Heart right ventricle (tissue), 16 donors: Measurements from ENCODE around the gene CDRT4. TPM values are rescaled to one million over a fixed set of nuclear protein-coding genes. Genes with fewer than 3 reads are reported as not detected.

Experiments used
- ATAC-seq, 8 donors: fragments of 200-7000 bp; cut with Tn5 transposase; one replicate each; pipeline ENCODE4 v1.9.1; 2020; ENCODE audit warnings: mild to moderate bottlenecking in 8 of 8, moderate library complexity in 8 of 8, moderate number of reproducible peaks in 1 of 8
- DNase-seq, 2 donors: peaks; one replicate each; pipeline ENCODE4 v3.0.0-alpha.2; 2020
- H3K27ac ChIP-seq, 10 donors: fragments of 200-600 bp; sonication (generic) in 2 of 10; one replicate each; pipeline versions ENCODE4 v1.5.0 to v1.8.0; 2020 to 2022; ENCODE audit warnings: mild to moderate bottlenecking in 3 of 10
- H3K27me3 ChIP-seq, 7 donors: fragments of 200-600 bp; one replicate each; pipeline ENCODE4 v1.8.0; 2021 to 2022; ENCODE audit warnings: mild to moderate bottlenecking in 2 of 7
- H3K36me3 ChIP-seq, 9 donors: fragments of 200-600 bp; sonication (generic) in 1 of 9; one replicate each; pipeline versions ENCODE4 v1.5.0 to v1.8.0; 2020 to 2022; ENCODE audit warnings: mild to moderate bottlenecking in 2 of 9
- H3K4me1 ChIP-seq, 9 donors: fragments of 200-600 bp; sonication (generic) in 1 of 9; one replicate each; pipeline versions ENCODE4 v1.5.0 to v1.8.0; 2020 to 2022; ENCODE audit warnings: mild to moderate bottlenecking in 4 of 9
- H3K4me3 ChIP-seq, 10 donors: fragments of 200-600 bp; sonication (generic) in 2 of 10; one replicate each; pipeline versions ENCODE4 v1.5.0 to v1.8.0; 2020 to 2022; ENCODE audit warnings: mild to moderate bottlenecking in 7 of 10, moderate library complexity in 2 of 10
- H3K9me3 ChIP-seq, 11 donors: fragments of 200-600 bp in 10 of 11; sonication (generic) in 2 of 11; one replicate each; pipeline versions ENCODE4 v1.5.0 to v1.8.0; 2013 to 2022; ENCODE audit warnings: mild to moderate bottlenecking in 2 of 11, control low read depth in 1 of 11, moderate library complexity in 1 of 11
- WGBS, 2 donors: extraction: QIAGEN DNeasy Blood & Tissue Kit; methylation state at CpG; one replicate each; pipeline ENCODE4 v1.1.7; 2013; ENCODE audit warnings: inconsistent platforms in 1 of 2; 5-methylcytosine and 5-hydroxymethylcytosine counted together
- intact Hi-C, 10 donors: fragments of 100-400 bp; cut with DNase I; formaldehyde crosslinking; loops; one replicate each; pipeline versions ENCODE4 v1.11.1 to v1.14.2; 2022
- polyA plus RNA-seq, 2 donors: library from polyadenylated mRNA; stranded (reverse); fragments of 200-250 nt; gene quantifications; one replicate each; pipeline ENCODE4 v1.2.3, GENCODE V29; 2013
- total RNA-seq, 10 donors: library from RNA; stranded (reverse); fragmentation: NEBNext Ultra II Directional in 3 of 10; extraction: Animal tissue kit (Norgen Biotek cat#: 25700) in 3 of 10; gene quantifications; one replicate each; pipeline versions ENCODE4 v1.2.1 to v1.2.4, GENCODE V29; 2021 to 2023
- TF ChIP-seq, protein P1 (sequence below), 9 donors: fragments of 200-600 bp; sonication (generic) in 2 of 9; IDR thresholded peaks; one replicate each; pipeline versions ENCODE4 v1.5.0 to v1.8.0; 2021 to 2022; ENCODE audit warnings: antibody characterized with exemption in 9 of 9, mild to moderate bottlenecking in 5 of 9, moderate library complexity in 1 of 9
- donor health status: Arrhythmogenic right ventricular cardiomyopathy.
- donor health status: ischemic (EF 13 %, LVEDD 7.1; RV severe dilation, severe dysfunction).
- donor health status: healthy with polysubstance abuse.
- donor health status: DM: no; HTN: yes; CAD: no.
- donor health status: DM: no; HTN: no; CAD: no.
- donor health status: ischemic (EF 25% LVEDD 6.9; RV normal size, moderate dysfunction).
- donor health status: ischemic (EF 25% LVEDD 5.7; RV mildly dilated, moderate dysfunction).
- donor health status: healthy.
- donor health status: DM: yes; HTN: yes; CAD: no.
- donor health status: Ischemic cardiomyopathy.
- donor health status: ischemic (EF 35%, LVEDD 5.7; RV mildly dilated, moderate dysfunction).
- donor health status: nonischemic (EF 11% LVEDD 7.7; RV severe dilation, severe dysfunction).
- donor health status: DM: yes; HTN: yes; CAD: no.
- donor health status: PGD.
- donor health status: ischemic (EF 29% LVEDD 5.4; RV normal size, mild dysfunction).
- donor health status: nonischemic (EF 23%, LVEDD 6.1; RV moderate dilation, normal function).

Gene CDRT4
- total and polyA plus RNA-seq, 12 donors, result 0.45 to 4.2 (median 0.92) TPM; not detected in 2

DNA sequence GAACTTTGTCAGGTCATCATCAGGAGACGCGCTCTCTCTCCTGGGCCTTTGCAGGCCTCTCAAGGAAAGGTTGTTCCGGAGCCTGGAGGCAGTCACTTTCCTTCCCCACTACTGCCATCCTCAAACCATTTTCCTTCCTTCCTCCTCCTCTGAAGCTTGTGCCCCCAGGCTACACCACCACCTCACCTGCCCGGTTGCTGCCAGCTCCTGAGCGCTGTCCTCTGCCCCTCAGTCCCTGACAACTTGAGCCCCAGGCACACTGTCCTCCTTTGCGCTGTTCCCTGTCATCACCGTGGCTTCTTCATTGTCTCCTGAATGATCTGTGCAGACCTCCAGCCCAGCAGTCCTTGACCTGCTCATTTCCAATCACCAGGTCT is 18.9 kb downstream of the CDRT4 start:
- H3K27me3 ChIP-seq, result no peaks in the 10 kb centered on the region
- H3K4me1 ChIP-seq, result peaks cover 0 to 44% (median 39%) of the 10 kb centered on the region in 9 donors
- peaks cover 0 to 5% (median 0%) of the 10 kb centered on the region in 9 donors for H3K36me3 ChIP-seq
- intact Hi-C loops, result no loop called here
- H3K27ac ChIP-seq, result peak overlapping the region; percentile 52 to 85 (median 80)
- H3K9me3 ChIP-seq, result no peaks in the 10 kb centered on the region
- WGBS, 2 donors, result 81 to 83% methylated on average over 7 of the region's 7 CpGs
- TF ChIP-seq, protein P1, sequence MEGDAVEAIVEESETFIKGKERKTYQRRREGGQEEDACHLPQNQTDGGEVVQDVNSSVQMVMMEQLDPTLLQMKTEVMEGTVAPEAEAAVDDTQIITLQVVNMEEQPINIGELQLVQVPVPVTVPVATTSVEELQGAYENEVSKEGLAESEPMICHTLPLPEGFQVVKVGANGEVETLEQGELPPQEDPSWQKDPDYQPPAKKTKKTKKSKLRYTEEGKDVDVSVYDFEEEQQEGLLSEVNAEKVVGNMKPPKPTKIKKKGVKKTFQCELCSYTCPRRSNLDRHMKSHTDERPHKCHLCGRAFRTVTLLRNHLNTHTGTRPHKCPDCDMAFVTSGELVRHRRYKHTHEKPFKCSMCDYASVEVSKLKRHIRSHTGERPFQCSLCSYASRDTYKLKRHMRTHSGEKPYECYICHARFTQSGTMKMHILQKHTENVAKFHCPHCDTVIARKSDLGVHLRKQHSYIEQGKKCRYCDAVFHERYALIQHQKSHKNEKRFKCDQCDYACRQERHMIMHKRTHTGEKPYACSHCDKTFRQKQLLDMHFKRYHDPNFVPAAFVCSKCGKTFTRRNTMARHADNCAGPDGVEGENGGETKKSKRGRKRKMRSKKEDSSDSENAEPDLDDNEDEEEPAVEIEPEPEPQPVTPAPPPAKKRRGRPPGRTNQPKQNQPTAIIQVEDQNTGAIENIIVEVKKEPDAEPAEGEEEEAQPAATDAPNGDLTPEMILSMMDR (IDR thresholded peaks at IDR 0.05), result no peak
- peak in 6 of 8 donors; percentile 6 to 39 (median 22) for ATAC-seq
- no peak for DNase-seq
- H3K4me3 ChIP-seq, result no peak overlapping the region

- Histone ChIP-seq H3K27me3 (no peaks in the 10 kb centered on the region), H3K4me3 (no peak overlapping the region), H3K27ac (peak overlapping the region; percentile 52 to 85 (median 80)), H3K4me1 (peaks cover 0 to 44% (median 35%) of the 10 kb centered on the region in 9 donors), H3K9me3 (no peaks in the 10 kb centered on the region), H3K36me3 (peaks cover 0 to 5% (median 0%) of the 10 kb centered on the region in 9 donors)
- TF ChIP-seq, protein P1 (IDR thresholded peaks at IDR 0.05), result no peak
- 43 to 54% methylated on average over 6 of the region's 6 CpGs for whole genome bisulfite sequencing, 2 donors
- intact Hi-C loops, result no loop called here
- DNase-seq, result no peak
- peak; percentile 29 to 86 (median 76) for ATAC-seq
Measured at GRCh38 chr17:15447928-15448579, 19.4 kb downstream of the CDRT4 start.

DNA sequence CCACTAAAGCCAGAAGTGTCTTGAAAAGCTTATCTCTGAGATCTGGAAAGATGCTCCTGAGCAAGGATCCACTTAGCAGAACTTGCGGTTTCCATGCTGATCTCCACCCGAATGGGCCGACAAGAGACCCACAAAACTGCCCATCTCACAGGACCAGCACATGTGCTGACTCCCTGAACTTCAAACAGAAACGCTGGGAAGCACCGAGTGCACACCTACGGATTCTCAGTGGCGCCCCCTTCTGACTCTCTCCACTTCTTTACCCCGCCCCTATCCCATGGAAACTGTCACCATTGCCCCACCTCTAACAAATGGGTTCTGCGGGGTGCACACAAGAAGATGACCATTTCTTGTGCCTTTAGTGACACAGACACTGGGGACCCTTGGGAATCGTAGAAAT is 21.4 kb downstream of the CDRT4 start:
- intact Hi-C loops, result no loop called here
- WGBS, 2 donors, result 80 to 83% methylated on average over 10 of the region's 10 CpGs
- peaks cover 0 to 46% (median 27%) of the 10 kb centered on the region in 9 donors for H3K4me1 ChIP-seq
- H3K4me3 ChIP-seq, result no peak overlapping the region
- TF ChIP-seq, protein P1 (IDR thresholded peaks at IDR 0.05), result no peak
- no peaks in the 10 kb centered on the region for H3K9me3 ChIP-seq
- no peaks in the 10 kb centered on the region for H3K27me3 ChIP-seq
- H3K27ac ChIP-seq, result no peak overlapping the region
- no peak for ATAC-seq
- no peaks in the 10 kb centered on the region for H3K36me3 ChIP-seq
- no peak for DNase-seq

DNA sequence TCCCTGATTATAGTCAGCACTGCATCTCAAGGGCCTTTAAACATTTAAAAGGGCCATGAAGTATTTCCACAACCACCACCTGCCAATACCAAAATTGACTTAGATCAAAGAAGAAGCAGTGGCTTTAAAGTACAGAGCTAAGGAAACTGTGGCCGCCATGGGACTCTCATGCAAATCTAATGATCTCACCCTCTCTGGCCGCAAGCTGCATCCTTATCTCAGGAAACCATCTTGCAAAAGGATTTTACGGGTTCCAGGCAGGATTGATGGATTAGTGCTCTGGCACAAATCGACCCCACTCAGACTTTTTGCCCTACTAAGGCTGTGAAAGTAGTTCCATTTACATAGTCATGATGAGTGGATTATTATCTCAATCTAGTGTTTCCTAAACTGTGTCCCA is 22.6 kb downstream of the CDRT4 start:
- TF ChIP-seq, protein P1 (IDR thresholded peaks at IDR 0.05), result no peak
- WGBS, 2 donors, result 54 to 59% methylated on average over 4 of the region's 4 CpGs
- Histone ChIP-seq H3K9me3 (no peaks in the 10 kb centered on the region), H3K4me1 (peaks cover 0 to 48% (median 34%) of the 10 kb centered on the region in 9 donors), H3K27ac (peak overlapping the region in 2 of 10 donors; percentile 10 to 12), H3K27me3 (no peaks in the 10 kb centered on the region), H3K4me3 (no peak overlapping the region), H3K36me3 (no peaks in the 10 kb centered on the region)
- intact Hi-C loops, result no loop called here
- DNase-seq, result no peak
- ATAC-seq, result peak in 2 of 8 donors; percentile 26 to 45
